ENCODE measurements around the gene ST6GALNAC4.

The ST6GALNAC4 gene

DNA sequence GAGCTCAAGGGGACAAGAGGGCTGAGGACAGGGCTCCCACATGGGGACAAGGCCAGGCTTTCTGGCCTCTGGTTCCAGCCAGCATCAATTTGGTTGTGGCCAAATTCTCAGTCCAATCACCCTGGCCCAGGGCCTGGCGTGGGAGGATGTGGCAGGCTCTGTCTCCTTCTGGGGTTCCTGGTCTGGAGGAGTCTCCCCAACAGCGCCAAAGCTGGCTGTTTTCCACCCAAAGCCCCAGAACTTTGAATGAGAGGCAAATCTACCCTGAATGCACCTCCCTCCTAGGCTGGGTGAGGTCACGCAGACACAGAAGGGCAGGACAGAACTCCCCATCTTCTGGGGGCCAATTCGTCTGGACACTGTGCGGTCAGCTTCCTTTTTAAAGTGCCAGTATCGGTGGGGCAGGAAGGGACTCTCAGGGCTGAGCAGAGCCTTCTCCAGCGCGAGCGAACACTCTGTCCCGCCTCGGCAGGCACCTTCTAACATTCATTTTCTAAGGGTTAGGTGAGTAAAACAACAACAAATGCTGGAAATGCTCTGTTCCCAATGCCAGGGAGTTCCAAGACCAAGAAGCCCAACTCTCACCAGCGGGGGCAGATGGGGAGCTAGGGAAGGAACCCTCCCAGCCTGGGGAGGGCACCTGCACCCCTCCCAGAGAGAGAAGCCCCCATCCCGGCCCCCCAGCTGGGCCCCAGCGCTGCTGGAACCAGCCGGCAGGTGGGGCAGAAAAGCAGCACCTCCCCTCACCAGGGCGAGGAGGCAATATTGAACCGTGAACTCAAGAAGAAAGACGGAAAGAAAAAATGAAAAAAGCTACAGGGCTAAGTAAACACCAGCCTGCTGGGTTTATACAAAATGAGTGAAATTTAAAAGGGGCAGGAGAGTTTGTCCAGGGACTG lies 24.5 kb upstream of the ST6GALNAC4 start:
- H3K4me3 Mint-ChIP-seq = no peak overlapping the region
- peak overlapping the region; percentile 61 for H3K27ac Mint-ChIP-seq
- peaks cover under 1% of the 10 kb centered on the region for H3K36me3 Mint-ChIP-seq
- H3K4me1 Mint-ChIP-seq (ENCODE audit: low read depth) = peaks cover 44% of the 10 kb centered on the region
- no peaks in the 10 kb centered on the region for H3K27me3 Mint-ChIP-seq
- no peaks in the 10 kb centered on the region for H3K9me3 Mint-ChIP-seq (ENCODE audit: low read depth)

DNA sequence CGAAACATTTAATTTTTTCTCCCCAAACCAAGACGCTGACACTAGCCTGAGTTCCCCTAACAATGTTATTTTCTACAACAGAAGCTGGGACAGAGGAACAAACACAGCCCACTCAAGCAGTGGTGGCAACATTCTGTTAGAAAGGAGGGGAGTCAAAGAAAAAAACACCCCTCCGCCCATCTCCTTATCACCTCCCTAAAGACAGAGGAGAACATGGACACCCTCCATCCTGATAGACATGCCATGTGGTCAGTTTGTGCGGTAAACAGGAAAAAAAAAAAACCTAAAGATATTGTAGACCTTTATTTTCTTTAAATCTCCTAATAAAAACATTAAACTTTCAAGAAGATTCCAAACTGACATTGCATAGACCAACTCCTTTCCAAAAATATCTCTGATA lies 23.8 kb upstream of the ST6GALNAC4 start:
- peaks cover 7% of the 10 kb centered on the region for H3K36me3 Mint-ChIP-seq
- no peaks in the 10 kb centered on the region for H3K27me3 Mint-ChIP-seq
- no peaks in the 10 kb centered on the region for H3K9me3 Mint-ChIP-seq (ENCODE audit: low read depth)
- peak overlapping the region; percentile 61 for H3K27ac Mint-ChIP-seq
- peaks cover 49% of the 10 kb centered on the region for H3K4me1 Mint-ChIP-seq (ENCODE audit: low read depth)
- H3K4me3 Mint-ChIP-seq = no peak overlapping the region

DNA sequence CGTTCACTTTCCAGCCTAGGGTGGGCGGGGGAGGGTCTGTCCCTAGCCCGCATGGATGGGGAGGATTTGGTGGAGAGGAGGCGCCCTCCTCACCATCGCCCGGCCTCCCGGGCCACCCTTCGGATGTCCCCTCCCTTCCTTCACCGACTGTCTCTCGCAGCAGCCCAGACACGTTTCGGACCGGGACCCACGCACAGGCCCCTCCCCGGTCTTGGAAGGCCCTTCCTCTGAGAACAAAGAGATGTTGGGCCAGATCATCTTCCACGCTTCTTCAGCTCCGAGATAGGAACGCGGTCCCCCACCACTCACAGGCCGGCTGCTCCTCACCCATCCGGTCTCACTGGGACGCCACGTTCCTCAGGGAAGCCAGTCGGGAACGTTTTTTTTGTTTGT lies 21.5 kb upstream of the ST6GALNAC4 start:
- H3K4me1 Mint-ChIP-seq (ENCODE audit: low read depth) = peaks cover 43% of the 10 kb centered on the region

GRCh38 chr9:127937388-127938297 lies 20.8 kb upstream of the ST6GALNAC4 start, which contains the start of gene DPM2:
Gene DPM2, minus strand, starts transcription at chr9:127937854. Its CDS starts 34 bp downstream, at chr9:127937820.
- H3K4me1 Mint-ChIP-seq (ENCODE audit: low read depth) = peaks cover 43% of the 10 kb centered on the region
- H3K27ac Mint-ChIP-seq = peak within 1 kb of the TSS; percentile 97

More for the DNA sequence above, 21.5 kb upstream of the ST6GALNAC4 start:
- Mint-ChIP-seq H3K4me3 (no peak overlapping the region), H3K27me3 (no peaks in the 10 kb centered on the region), H3K27ac (no peak overlapping the region), H3K36me3 (peaks cover 7% of the 10 kb centered on the region), H3K9me3 (ENCODE audit: low read depth) (no peaks in the 10 kb centered on the region)

GRCh38 chr9:127937056-127937387 lies 20.2 kb upstream of the ST6GALNAC4 start:
- Mint-ChIP-seq H3K4me3 (peak overlapping the region; percentile 98), H3K9me3 (ENCODE audit: low read depth) (no peaks in the 10 kb centered on the region), H3K27ac (peak overlapping the region; percentile 97), H3K4me1 (ENCODE audit: low read depth) (peaks cover 43% of the 10 kb centered on the region), H3K36me3 (peaks cover 7% of the 10 kb centered on the region), H3K27me3 (no peaks in the 10 kb centered on the region)

More at GRCh38 chr9:127937388-127938297, 20.8 kb upstream of the ST6GALNAC4 start, which contains the start of gene DPM2:
- no peaks in the 10 kb centered on the region for H3K27me3 Mint-ChIP-seq
- peaks cover 7% of the 10 kb centered on the region for H3K36me3 Mint-ChIP-seq
- H3K9me3 Mint-ChIP-seq (ENCODE audit: low read depth) = no peaks in the 10 kb centered on the region
- H3K4me3 Mint-ChIP-seq = peak within 1 kb of the TSS; percentile 98

- Mint-ChIP-seq H3K4me1 (ENCODE audit: low read depth) (peaks cover 45% of the 10 kb centered on the region), H3K4me3 (peak overlapping the region; percentile 98), H3K27me3 (no peaks in the 10 kb centered on the region), H3K9me3 (ENCODE audit: low read depth) (no peaks in the 10 kb centered on the region), H3K36me3 (peaks cover 7% of the 10 kb centered on the region), H3K27ac (peak overlapping the region; percentile 97)
Observed at GRCh38 chr9:127936347-127936852, 19.6 kb upstream of the ST6GALNAC4 start.

DNA sequence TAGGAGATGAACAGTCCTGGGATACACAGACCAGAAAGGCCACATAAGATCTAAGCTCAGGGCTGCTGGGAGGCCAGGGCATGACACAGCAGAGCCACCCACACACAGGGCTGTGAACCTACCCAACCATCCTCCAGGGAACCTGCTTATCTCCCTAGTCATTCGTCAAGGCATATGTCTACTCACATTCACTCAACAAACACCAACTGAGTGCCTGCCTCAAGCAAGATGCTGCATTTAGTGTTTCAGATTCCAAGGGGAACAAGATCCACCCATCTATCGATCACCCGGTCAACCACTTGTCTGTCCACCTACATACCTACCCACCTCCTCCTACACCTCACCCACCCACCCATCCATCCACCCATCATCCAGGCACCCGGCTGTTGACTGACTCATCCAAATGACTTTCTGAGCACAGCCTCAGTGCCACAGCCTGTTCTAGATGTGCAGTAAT lies 19.0 kb upstream of the ST6GALNAC4 start:
- H3K27me3 Mint-ChIP-seq = no peaks in the 10 kb centered on the region
- H3K4me3 Mint-ChIP-seq = peak overlapping the region; percentile 98
- peaks cover 48% of the 10 kb centered on the region for H3K4me1 Mint-ChIP-seq (ENCODE audit: low read depth)
- H3K36me3 Mint-ChIP-seq = peaks cover 7% of the 10 kb centered on the region
- H3K27ac Mint-ChIP-seq = peak overlapping the region; percentile 97
- no peaks in the 10 kb centered on the region for H3K9me3 Mint-ChIP-seq (ENCODE audit: low read depth)

DNA sequence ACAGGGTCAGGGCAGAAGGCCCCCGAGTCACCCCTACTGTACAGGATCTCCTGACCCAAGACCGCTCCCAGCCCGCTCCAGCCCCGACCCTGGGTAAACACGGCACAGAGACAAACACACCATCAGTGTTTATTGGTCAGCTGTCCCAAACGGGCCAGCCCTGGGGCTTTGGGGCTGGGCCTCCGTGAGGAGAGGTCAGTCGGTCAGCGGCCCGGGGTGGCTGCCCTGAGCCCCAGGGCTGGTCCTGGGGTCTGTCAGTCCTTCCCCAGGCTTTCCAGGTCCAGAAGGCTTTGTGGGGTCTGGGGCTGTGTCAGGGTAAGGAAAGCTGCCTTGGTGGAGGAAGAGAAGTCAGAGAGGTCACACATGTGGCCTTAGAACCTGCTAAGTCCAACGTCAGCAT lies 18.1 kb upstream of the ST6GALNAC4 start:
- Mint-ChIP-seq H3K4me1 (ENCODE audit: low read depth) (peaks cover 47% of the 10 kb centered on the region), H3K36me3 (peaks cover 7% of the 10 kb centered on the region), H3K27me3 (no peaks in the 10 kb centered on the region), H3K4me3 (peak overlapping the region; percentile 38), H3K27ac (no peak overlapping the region), H3K9me3 (ENCODE audit: low read depth) (no peaks in the 10 kb centered on the region)

DNA sequence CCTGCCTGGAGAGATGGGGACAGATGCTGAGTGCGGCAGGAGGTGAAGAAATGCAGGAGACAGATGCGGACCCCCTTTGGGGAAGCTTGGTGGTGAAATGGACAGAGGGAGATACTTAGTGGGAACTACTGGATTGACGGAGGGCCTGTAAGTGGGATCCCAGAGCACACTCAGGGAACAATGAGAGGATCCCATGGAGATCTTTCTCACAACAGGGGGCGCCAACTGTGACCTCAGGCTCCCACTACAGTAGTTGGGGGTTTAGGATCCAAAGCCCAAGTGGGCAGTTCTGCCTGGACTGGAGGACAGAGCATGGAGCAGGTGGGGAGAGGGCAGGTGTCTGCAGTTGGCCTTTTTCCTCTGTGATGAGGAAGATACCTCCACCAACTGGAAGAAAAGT lies 17.4 kb upstream of the ST6GALNAC4 start:
- H3K9me3 Mint-ChIP-seq (ENCODE audit: low read depth) = no peaks in the 10 kb centered on the region
- H3K36me3 Mint-ChIP-seq = peaks cover 7% of the 10 kb centered on the region
- H3K4me3 Mint-ChIP-seq = peak overlapping the region; percentile 55
- peaks cover 49% of the 10 kb centered on the region for H3K4me1 Mint-ChIP-seq (ENCODE audit: low read depth)
- no peak overlapping the region for H3K27ac Mint-ChIP-seq
- no peaks in the 10 kb centered on the region for H3K27me3 Mint-ChIP-seq

- peaks cover 38% of the 10 kb centered on the region for H3K4me1 Mint-ChIP-seq (ENCODE audit: low read depth)
Observed at GRCh38 chr9:127931092-127931881, 14.4 kb upstream of the ST6GALNAC4 start.

GRCh38 chr9:127930231-127931091 lies 13.6 kb upstream of the ST6GALNAC4 start, which contains the start of gene PIP5KL1:
Gene PIP5KL1, minus strand, starts transcription at chr9:127930777. Its CDS starts 25 bp downstream, at chr9:127930752.
- Mint-ChIP-seq H3K27ac (peak within 1 kb of the TSS; percentile 41), H3K4me1 (ENCODE audit: low read depth) (peaks cover 29% of the 10 kb centered on the region), H3K9me3 (ENCODE audit: low read depth) (no peaks in the 10 kb centered on the region), H3K27me3 (no peaks in the 10 kb centered on the region), H3K4me3 (peak within 1 kb of the TSS; percentile 76), H3K36me3 (no peaks in the 10 kb centered on the region)

More at GRCh38 chr9:127931092-127931881, 14.4 kb upstream of the ST6GALNAC4 start:
- peak overlapping the region; percentile 76 for H3K4me3 Mint-ChIP-seq
- H3K27ac Mint-ChIP-seq = peak overlapping the region; percentile 41
- H3K27me3 Mint-ChIP-seq = no peaks in the 10 kb centered on the region
- H3K9me3 Mint-ChIP-seq (ENCODE audit: low read depth) = no peaks in the 10 kb centered on the region
- peaks cover 6% of the 10 kb centered on the region for H3K36me3 Mint-ChIP-seq

- Mint-ChIP-seq H3K36me3 (no peaks in the 10 kb centered on the region), H3K9me3 (ENCODE audit: low read depth) (no peaks in the 10 kb centered on the region), H3K27ac (no peak overlapping the region), H3K4me1 (ENCODE audit: low read depth) (peaks cover 27% of the 10 kb centered on the region), H3K27me3 (peaks cover 2% of the 10 kb centered on the region), H3K4me3 (peak overlapping the region; percentile 70)
Observed at GRCh38 chr9:127929625-127929979, 12.8 kb upstream of the ST6GALNAC4 start.
